GM12878 (cell line): ENCODE measurements around the gene HCFC2. TPM values are rescaled to one million over a fixed set of nuclear protein-coding genes. Genes with fewer than 3 reads are reported as not detected.

ENCODE experiments used
- ATAC-seq: fragments of 200-7000 bp; cut with Tn5 transposase; 3 replicates; pipeline ENCODE4 v1.9.1; 2020; ENCODE audit warnings: mild to moderate bottlenecking, moderate library complexity
- BruUV-seq: library from RNA; stranded (reverse); fragments of 400-500 nt; replicated peaks from 2 replicates; lab custom pipeline; 2021; lab: Mats Ljungman, UMichigan
- CTCF ChIA-PET: fragments of 300-600 bp; sonication (Branson Sonifier 250); formaldehyde crosslinking; extraction: SDS; loops from one replicate; lab custom pipeline; 2021; ENCODE audit warnings: inconsistent platforms; lab: Yijun Ruan, JAX
- POLR2A ChIA-PET: fragments of 350-600 bp; formaldehyde crosslinking; extraction: SDS; loops from one replicate; lab custom pipeline; 2021; ENCODE audit warnings: inconsistent platforms; lab: Charles Lee
- RAD21 ChIA-PET: fragments of 300-600 bp; sonication (Branson Sonifier 250); formaldehyde crosslinking; loops from one replicate; lab custom pipeline; 2023; ENCODE audit warnings: antibody characterized with exemption; ENCODE audit not compliant: unreplicated experiment; lab: Charles Lee
- SMC1A ChIA-PET: fragments of 300-600 bp; sonication (Branson Sonifier 250); formaldehyde crosslinking; loops from one replicate; lab custom pipeline; 2023; ENCODE audit not compliant: unreplicated experiment, uncharacterized antibody; lab: Charles Lee
- DNase-seq: peaks from one replicate; pipeline ENCODE4 v3.0.0-alpha.2; 2011; ENCODE audit warnings: low read depth, low spot score
- FAIRE-seq: peaks from 3 replicates; lab custom pipeline; 2011; peaks lifted over from hg19 to GRCh38; lab: Jason Lieb, UNC
- H2AFZ ChIP-seq: 2 replicates; pipeline ENCODE4 v1.6.0; 2011; ENCODE audit warnings: low read depth, low read length, control low read depth; ENCODE audit not compliant: control insufficient read depth
- H3K27ac ChIP-seq: 2 replicates; pipeline ENCODE4 v1.5.1; 2011; ENCODE audit warnings: control low read depth; ENCODE audit not compliant: control insufficient read depth, insufficient read depth
- H3K27me3 ChIP-seq, 2 experiments: replicated peaks in 1 of 2; 2 replicates each; pipeline versions ENCODE4 v1.6.0 to v1.6.1; 2011; ENCODE audit warnings: low read length in 1 of 2; ENCODE audit not compliant: control insufficient read depth in 2 of 2, insufficient read depth in 2 of 2
- H3K36me3 ChIP-seq, 2 experiments: 2 replicates each; pipeline ENCODE4 v1.5.1; 2011; ENCODE audit warnings: low read length in 1 of 2; ENCODE audit not compliant: control insufficient read depth in 2 of 2, insufficient read depth in 2 of 2
- H3K4me1 ChIP-seq: 2 replicates; pipeline ENCODE4 v1.6.1; 2011; ENCODE audit warnings: mild to moderate bottlenecking, low read length, moderate library complexity, mixed read lengths; ENCODE audit not compliant: control insufficient read depth, insufficient read depth
- H3K4me2 ChIP-seq: 2 replicates; pipeline ENCODE4 v1.6.0; 2011; ENCODE audit warnings: control low read depth; ENCODE audit not compliant: control insufficient read depth, insufficient read depth
- H3K4me3 ChIP-seq: fragments of 200-600 bp; sonication (generic); 2 replicates; pipeline ENCODE4 v1.5.1; 2016
- H3K79me2 ChIP-seq: 2 replicates; pipeline ENCODE4 v1.6.0; 2011; ENCODE audit warnings: low read length; ENCODE audit not compliant: control insufficient read depth, insufficient read depth
- H3K9ac ChIP-seq: 2 replicates; pipeline ENCODE4 v1.8.0; 2011; ENCODE audit warnings: low read length, control low read depth, mixed read lengths; ENCODE audit not compliant: control insufficient read depth, insufficient read depth
- H3K9me3 ChIP-seq: replicated peaks from 3 replicates; pipeline ENCODE4 v1.5.1; 2011; ENCODE audit warnings: mild to moderate bottlenecking, low read length; ENCODE audit not compliant: control insufficient read depth, insufficient read depth
- H4K20me1 ChIP-seq: 2 replicates; pipeline ENCODE4 v1.6.0; 2011; ENCODE audit not compliant: control insufficient read depth, insufficient read depth
- ASH2L ChIP-seq: fragments of 300-600, 200-600 bp; sonication (generic); IDR thresholded peaks from 2 replicates; pipeline ENCODE4 v1.6.1; 2017; ENCODE audit warnings: low read depth, mild to moderate bottlenecking, borderline replicate concordance
- CHD1 ChIP-seq: IDR thresholded peaks from 2 replicates; pipeline ENCODE4 v1.6.1; 2012; ENCODE audit warnings: low read depth, low read length, improper control_type of control experiment
- E2F4 ChIP-seq: IDR thresholded peaks from 2 replicates; pipeline ENCODE4 v1.6.1; 2012; ENCODE audit warnings: low read depth, low read length, improper control_type of control experiment
- EP300 ChIP-seq, 2 experiments: fragments of 150-350 bp in 1 of 2; IDR thresholded peaks; 2 replicates each; pipeline ENCODE4 v1.6.1; 2011 to 2012; ENCODE audit warnings: low read depth in 2 of 2, low read length in 2 of 2, borderline replicate concordance in 1 of 2, improper control_type of control experiment in 1 of 2, inconsistent platforms in 1 of 2; ENCODE audit not compliant: control insufficient read depth in 1 of 2
- EZH2 ChIP-seq: IDR thresholded peaks from 2 replicates; pipeline ENCODE4 v1.6.1; 2012; ENCODE audit warnings: low read depth, mild to moderate bottlenecking, control low read depth, inconsistent platforms, low read length, borderline replicate concordance; ENCODE audit not compliant: control insufficient read depth
- IRF5 ChIP-seq: fragments of 450-650 bp; IDR thresholded peaks from 2 replicates; pipeline ENCODE4 v1.6.1; 2017; ENCODE audit warnings: borderline replicate concordance
- KLF5 ChIP-seq: fragments of 450-650 bp; IDR thresholded peaks from 2 replicates; pipeline ENCODE4 v1.6.1; 2014; ENCODE audit warnings: mild to moderate bottlenecking; ENCODE audit not compliant: partially characterized antibody
- LARP7 ChIP-seq: fragments of 450-650 bp; IDR thresholded peaks from 2 replicates; pipeline ENCODE4 v1.6.1; 2017; ENCODE audit warnings: mild to moderate bottlenecking
- POLR2AphosphoS2 ChIP-seq: IDR thresholded peaks from 2 replicates; pipeline ENCODE4 v1.6.1; 2011; ENCODE audit warnings: low read depth, mild to moderate bottlenecking, low read length, improper control_type of control experiment, moderate library complexity
- RBBP5 ChIP-seq: fragments of 200-600 bp; sonication (generic); conservative IDR thresholded peaks from 2 replicates; pipeline ENCODE4 v1.6.1; 2016
- SMAD5 ChIP-seq: IDR thresholded peaks from 2 replicates; pipeline ENCODE4 v1.6.1; 2016; ENCODE audit warnings: antibody characterized with exemption, low read depth
- SMARCA5 ChIP-seq: fragments of 450-650 bp; IDR thresholded peaks from 2 replicates; pipeline ENCODE4 v1.6.1; 2017; ENCODE audit warnings: mild to moderate bottlenecking
- USF2 ChIP-seq: IDR thresholded peaks from 2 replicates; pipeline ENCODE4 v1.6.1; 2011; ENCODE audit warnings: low read depth, low read length, improper control_type of control experiment, borderline replicate concordance
- WRNIP1 ChIP-seq: IDR thresholded peaks from 2 replicates; pipeline ENCODE4 v1.6.1; 2011; ENCODE audit warnings: low read depth, low read length, improper control_type of control experiment, borderline replicate concordance
- ZSCAN29 ChIP-seq: fragments of 450-650 bp; IDR thresholded peaks from 2 replicates; pipeline ENCODE4 v1.6.1; 2017; ENCODE audit warnings: mild to moderate bottlenecking, moderate library complexity
- WGBS: methylation state at CpG from one replicate; pipeline ENCODE4 v1.1.6; 2016; ENCODE audit warnings: low lambda C conversion rate; ENCODE audit not compliant: insufficient replicate concordance, insufficient coverage; ENCODE audit errors: missing lambda C conversion rate; 5-methylcytosine and 5-hydroxymethylcytosine counted together
- in situ Hi-C: fragments of 300-500 bp; cut with MboI; formaldehyde crosslinking; loops from 9 replicates; pipeline ENCODE4 v1.14.3; 2018; ENCODE audit warnings: mixed read lengths
- intact Hi-C: fragments of 100-400 bp; cut with micrococcal nuclease; formaldehyde crosslinking; loops from one replicate; pipeline ENCODE4 v1.14.2; 2022; ENCODE audit not compliant: unreplicated experiment
- polyA plus RNA-seq, 11 experiments: library from polyadenylated mRNA; depleted of rRNA in 4 of 11; unstranded in 6 of 11; stranded (reverse) in 5 of 11; fragments of >200 nt; fragmentation: Nextera tagmentation in 4 of 11; fragmentation: Illumina TruSeq in 1 of 11; extraction: Ambion mirVana in 4 of 11; extraction: Trizol in 1 of 11; gene quantifications; 1 replicate in 1 of 11; 2 replicates in 10 of 11; pipeline versions ENCODE4 v1.2.1 to v1.2.3, GENCODE V29; 2011 to 2016; ENCODE audit warnings: inconsistent platforms in 2 of 11, missing spikeins in 2 of 11, low read depth in 1 of 11
- total RNA-seq, 4 experiments: library from RNA; depleted of rRNA in 3 of 4; stranded (reverse); fragments of >200 nt in 3 of 4; fragmentation: Illumina TruSeq in 1 of 4; extraction: Trizol in 1 of 4; gene quantifications; 2 replicates each; pipeline versions ENCODE4 v1.2.1 to v1.2.3, GENCODE V29; 2013 to 2021

Gene HCFC2
- total and polyA plus RNA-seq, 10 of the 15 experiments (the other 5 are each of a cell fraction or from before 2014, with no cell fraction given), result 1.8 to 14.2 (median 9.3) TPM

DNA sequence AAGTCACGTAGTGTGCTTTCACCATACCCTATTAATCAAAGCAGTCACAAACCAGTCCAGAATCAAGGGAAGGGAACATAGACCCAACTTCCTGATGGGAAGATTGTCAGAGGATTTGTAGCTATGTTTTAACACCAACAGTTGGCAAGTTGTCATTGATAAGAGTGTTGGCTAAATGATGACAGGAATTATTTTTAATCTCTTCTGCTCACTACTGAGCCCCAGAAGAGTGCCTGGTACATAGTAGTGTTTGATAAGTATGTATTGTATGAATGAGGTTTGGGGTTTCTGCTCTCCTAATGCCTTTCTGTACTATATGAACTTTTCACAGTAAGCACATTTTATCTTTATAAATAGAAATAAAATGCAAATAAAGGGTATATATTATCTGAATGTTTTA is 14.7 kb downstream of the HCFC2 start:
- CTCF ChIA-PET, result interaction anchor here (1.2 to 1.8 kb wide), 5 partner anchors 11 to 37 kb away, joined by 3 to 9 read pairs (median 3); no protein-coding TSS in a partner anchor
- Histone ChIP-seq H4K20me1 (no peaks in the 10 kb centered on the region), H2AFZ (no peak overlapping the region), H3K4me2 (no peak overlapping the region), H3K4me1 (peaks cover 2% of the 10 kb centered on the region; the same call in 1 of the 2 replicates), H3K79me2 (no peaks in the 10 kb centered on the region), H3K27ac (no peak overlapping the region), H3K9me3 (no peaks in the 10 kb centered on the region; the same call in 2 of the 3 replicates), H3K36me3 (no peaks in the 10 kb centered on the region; a peak in 2 of 4 replicates), H3K27me3 (no peaks in the 10 kb centered on the region), H3K9ac (no peak overlapping the region), H3K4me3 (no peak overlapping the region)
- 100% methylated on average over 1 of the region's 1 CpG for WGBS
- FAIRE-seq (no peak), DNase-seq (no peak), ATAC-seq (no peak)
- BruUV-seq, result no TSS peak
- no peak for TF ChIP-seq LARP7
- RAD21 ChIA-PET, result no interaction called here
- POLR2A ChIA-PET, result no interaction called here
- intact Hi-C loops, result no loop called here
- SMC1A ChIA-PET, result interaction anchor here (0.7 to 1.2 kb wide), 3 partner anchors 11 to 155 kb away, joined by 3 to 5 read pairs (median 3); no protein-coding TSS in a partner anchor
- in situ Hi-C loops, result no loop called here

DNA sequence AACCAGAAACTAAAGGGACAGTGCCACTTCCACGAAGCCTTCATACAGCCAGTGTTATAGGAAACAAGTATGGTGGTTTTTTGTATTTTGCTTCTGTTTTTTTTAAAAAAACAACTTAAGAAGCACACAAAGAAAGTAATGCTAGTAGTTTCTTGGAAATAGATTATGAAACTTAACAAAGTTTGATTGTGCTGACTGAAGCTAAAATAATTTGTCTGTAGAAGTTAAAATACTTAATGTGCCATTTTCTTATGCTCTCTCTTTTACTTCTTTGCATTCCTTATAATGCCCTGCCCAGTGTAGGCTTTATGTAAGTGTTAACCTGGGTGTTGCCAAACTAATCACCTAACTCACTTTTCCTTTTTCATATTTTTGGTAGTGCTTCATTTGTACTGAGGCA is 16.4 kb downstream of the HCFC2 start:
- H3K79me2 ChIP-seq, result no peaks in the 10 kb centered on the region
- no peak overlapping the region for H3K27ac ChIP-seq
- ChIA-PET SMC1A (interaction anchor here (1.3 kb wide), 1 partner anchor 14 kb away, joined by 4 read pairs; no protein-coding TSS in a partner anchor), CTCF (no interaction called here), RAD21 (no interaction called here), POLR2A (no interaction called here)
- H4K20me1 ChIP-seq, result no peaks in the 10 kb centered on the region
- no peaks in the 10 kb centered on the region for H3K9me3 ChIP-seq
- H2AFZ ChIP-seq, result no peak overlapping the region
- no peak for ATAC-seq
- no peak overlapping the region for H3K4me3 ChIP-seq
- no peak overlapping the region for H3K4me2 ChIP-seq
- no peaks in the 10 kb centered on the region; a peak in 2 of 4 replicates for H3K36me3 ChIP-seq
- H3K9ac ChIP-seq, result no peak overlapping the region
- peaks cover 2% of the 10 kb centered on the region; the same call in 1 of the 2 replicates for H3K4me1 ChIP-seq
- no TSS peak for BruUV-seq
- FAIRE-seq, result no peak
- DNase-seq, result no peak
- WGBS, result 31% methylated on average over 1 of the region's 1 CpG
- H3K27me3 ChIP-seq, result no peaks in the 10 kb centered on the region
- intact Hi-C loops (no loop called here), in situ Hi-C loops (no loop called here)
- TF ChIP-seq ASH2L, result no peak
- no peak for TF ChIP-seq SMAD5
- no peak for TF ChIP-seq EP300 (IDR thresholded peaks at IDR 0.05; ENCODE audit: borderline replicate concordance in 1 of 2, control insufficient read depth in 1 of 2, low read depth in 2 of 2, low read length in 2 of 2)
- TF ChIP-seq SMARCA5, result no peak
- no peak for TF ChIP-seq EZH2
- TF ChIP-seq E2F4, result no peak
- no peak for TF ChIP-seq IRF5
- no peak for TF ChIP-seq WRNIP1
- TF ChIP-seq KLF5, result no peak
- no peak for TF ChIP-seq CHD1
- TF ChIP-seq POLR2AphosphoS2, result no peak
- TF ChIP-seq RBBP5, result no peak
- TF ChIP-seq USF2, result no peak
- TF ChIP-seq ZSCAN29, result no peak
